Calu3 (cell line): ENCODE measurements around the gene FFAR1. TPM values are rescaled to one million over a fixed set of nuclear protein-coding genes. Genes with fewer than 3 reads are reported as not detected.
A peak's percentile ranks its signal among the peaks of the same experiment; 100 is the strongest.

Source experiments
- BruUV-seq: library from RNA; stranded (reverse); fragments of 400-500 nt; replicated peaks from 2 replicates; lab custom pipeline; 2021; lab: Mats Ljungman, UMichigan
- CTCF ChIA-PET: fragments of 300-600 bp; sonication (Branson Sonifier 250); formaldehyde crosslinking; loops from one replicate; lab custom pipeline; 2022; ENCODE audit warnings: antibody characterized with exemption; lab: Charles Lee
- DNase-seq: peaks from one replicate; pipeline ENCODE4 v3.0.0; 2022
- H3K27ac Mint-ChIP-seq: one replicate; pipeline ENCODE4 v1.8.0; 2022; ENCODE audit warnings: mixed read lengths; ENCODE audit not compliant: unreplicated experiment
- H3K27me3 Mint-ChIP-seq: one replicate; pipeline ENCODE4 v1.8.0; 2022; ENCODE audit warnings: mixed read lengths; ENCODE audit not compliant: unreplicated experiment
- H3K36me3 Mint-ChIP-seq: one replicate; pipeline ENCODE4 v1.8.0; 2022; ENCODE audit warnings: mild to moderate bottlenecking, moderate library complexity, mixed read lengths; ENCODE audit not compliant: insufficient read depth, unreplicated experiment
- H3K4me1 Mint-ChIP-seq: one replicate; pipeline ENCODE4 v1.8.0; 2022; ENCODE audit warnings: mild to moderate bottlenecking, low read depth, mixed read lengths; ENCODE audit not compliant: unreplicated experiment
- H3K4me3 Mint-ChIP-seq: one replicate; pipeline ENCODE4 v1.8.0; 2022; ENCODE audit warnings: mild to moderate bottlenecking, low read depth, moderate library complexity, mixed read lengths; ENCODE audit not compliant: unreplicated experiment
- H3K9me3 Mint-ChIP-seq: one replicate; pipeline ENCODE4 v1.8.0; 2022; ENCODE audit warnings: low read depth, mixed read lengths; ENCODE audit not compliant: unreplicated experiment
- CTCF ChIP-seq: fragments of 200-600 bp; IDR thresholded peaks from one replicate; pipeline ENCODE4 v1.8.0; 2022; ENCODE audit warnings: antibody characterized with exemption; ENCODE audit not compliant: unreplicated experiment
- intact Hi-C: fragments of 100-400 bp; cut with micrococcal nuclease; formaldehyde crosslinking; loops from one replicate; pipeline ENCODE4 v1.10.0; 2022; ENCODE audit not compliant: unreplicated experiment
- total RNA-seq: library from RNA; stranded (reverse); gene quantifications from 2 replicates; pipeline ENCODE4 v1.2.3, GENCODE V29; 2022

The FFAR1 gene
- total RNA-seq, 1 experiment from 2014 or later, result not detected

GRCh38 chr19:35351411-35352176, 3.9 kb downstream of the FFAR1 start:
- DNase-seq, result no peak
- H3K27me3 Mint-ChIP-seq, result peaks cover 65% of the 10 kb centered on the region
- CTCF ChIA-PET, result interaction anchor here (2.6 kb wide), 1 partner anchor 117 kb away, joined by 27 read pairs; no protein-coding TSS in a partner anchor
- intact Hi-C loops, result loop anchor here (1.0 kb wide), 2 partner anchors 117 to 144 kb away; no protein-coding TSS in a partner anchor
- H3K27ac Mint-ChIP-seq, result no peak overlapping the region
- H3K4me3 Mint-ChIP-seq, result no peak overlapping the region
- no peaks in the 10 kb centered on the region for H3K9me3 Mint-ChIP-seq
- no peak for TF ChIP-seq CTCF
- H3K4me1 Mint-ChIP-seq, result no peaks in the 10 kb centered on the region
- no peaks in the 10 kb centered on the region for H3K36me3 Mint-ChIP-seq
- BruUV-seq, result no TSS peak

GRCh38 chr19:35352177-35352447, 4.4 kb downstream of the FFAR1 start:
- DNase-seq, result no peak
- no peak for TF ChIP-seq CTCF
- Mint-ChIP-seq H3K36me3 (no peaks in the 10 kb centered on the region), H3K4me3 (no peak overlapping the region), H3K9me3 (no peaks in the 10 kb centered on the region), H3K27ac (no peak overlapping the region), H3K4me1 (no peaks in the 10 kb centered on the region), H3K27me3 (peaks cover 65% of the 10 kb centered on the region)
- intact Hi-C loops, result loop anchor here (1.0 kb wide), 2 partner anchors 116 to 143 kb away; no protein-coding TSS in a partner anchor
- no TSS peak for BruUV-seq
- CTCF ChIA-PET, result interaction anchor here (0.6 to 2.6 kb wide), 6 partner anchors 22 to 143 kb away, joined by 3 to 27 read pairs (median 4); partner anchors contain the start of gene USF2

- H3K4me1 Mint-ChIP-seq, result peaks cover under 1% of the 10 kb centered on the region
- no peak overlapping the region for H3K4me3 Mint-ChIP-seq
- H3K9me3 Mint-ChIP-seq, result no peaks in the 10 kb centered on the region
- H3K27ac Mint-ChIP-seq, result no peak overlapping the region
- peak; percentile 80 for DNase-seq
- CTCF ChIA-PET, result interaction anchor here (0.6 to 2.6 kb wide), 14 partner anchors 8 to 200 kb away, joined by 3 to 27 read pairs (median 3); partner anchors contain the start of gene USF2
- H3K36me3 Mint-ChIP-seq, result no peaks in the 10 kb centered on the region
- TF ChIP-seq CTCF, result peak; percentile 86
- intact Hi-C loops, result loop anchor here (1.0 kb wide), 2 partner anchors 116 to 143 kb away; no protein-coding TSS in a partner anchor
- peaks cover 65% of the 10 kb centered on the region for H3K27me3 Mint-ChIP-seq
- no TSS peak for BruUV-seq
Observed at GRCh38 chr19:35352448-35353304, 5.0 kb downstream of the FFAR1 start.

GRCh38 chr19:35353635-35354034, 5.9 kb downstream of the FFAR1 start:
- Mint-ChIP-seq H3K4me3 (no peak overlapping the region), H3K4me1 (peaks cover 8% of the 10 kb centered on the region), H3K9me3 (no peaks in the 10 kb centered on the region), H3K27ac (no peak overlapping the region), H3K27me3 (peaks cover 65% of the 10 kb centered on the region), H3K36me3 (no peaks in the 10 kb centered on the region)
- CTCF ChIA-PET, result interaction anchor here (0.7 to 2.6 kb wide), 6 partner anchors 9 to 156 kb away, joined by 3 to 27 read pairs (median 5); no protein-coding TSS in a partner anchor
- intact Hi-C loops, result no loop called here
- no TSS peak for BruUV-seq
- no peak for DNase-seq
- TF ChIP-seq CTCF, result no peak
